Activated CD8-positive, alpha-beta memory T cell treated with anti-CD3 and anti-CD28 coated beads, Interleukin-2, amount 50 U/mL, for 24 hours (primary cell): ENCODE data around the gene SAFB.
"Not testable (repeated sequence)": the region's sequence is repeated elsewhere in the genome, so short reads cannot be mapped to it uniquely, and the experiment has no call there.

Source experiments
- DNase-seq: peaks from one replicate; pipeline ENCODE4 v3.0.0-alpha.2; 2020; ENCODE audit errors: extremely low read depth

Gene SAFB

DNA sequence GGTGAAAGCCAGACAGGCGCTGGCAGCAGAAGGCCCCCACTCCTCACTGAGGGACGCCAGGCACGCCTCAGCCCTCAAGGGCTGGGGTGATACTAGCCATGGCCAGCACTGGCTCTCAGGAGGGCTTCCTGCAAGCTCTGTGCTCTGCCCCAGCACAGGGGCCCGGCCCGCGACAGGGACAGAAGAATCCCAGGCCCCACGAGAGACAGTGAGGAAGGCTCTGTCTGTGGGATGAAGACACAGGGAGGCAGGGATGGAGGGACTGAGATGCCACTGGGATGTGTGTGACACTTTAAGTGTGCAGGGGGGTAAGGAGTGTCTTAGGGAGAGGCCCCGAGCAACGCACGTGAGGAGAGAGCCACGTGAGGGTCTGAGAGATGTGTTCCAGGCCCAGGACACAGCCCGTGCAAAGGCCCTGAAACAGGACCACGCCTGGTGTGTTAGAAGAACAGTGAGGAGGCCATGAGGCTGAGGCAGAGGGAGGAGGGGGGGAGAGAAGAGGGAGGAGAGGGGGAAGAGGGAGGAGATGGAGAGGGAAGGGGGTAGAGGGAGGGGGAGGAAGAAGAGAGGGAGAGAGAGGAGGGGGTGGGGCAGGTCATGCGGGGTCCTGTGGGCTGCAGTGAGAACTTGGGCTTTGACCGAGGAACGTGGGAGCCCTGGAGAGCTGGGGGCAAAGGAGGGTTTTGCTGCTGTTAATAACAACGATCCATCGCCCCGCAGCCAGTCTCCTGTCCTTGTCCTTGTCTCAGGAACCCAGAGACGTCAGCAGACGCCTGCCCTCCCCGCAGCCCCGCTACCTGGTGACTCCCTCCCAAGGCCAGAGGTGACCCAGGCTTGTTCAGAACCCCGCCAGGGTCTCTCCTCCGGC lies 74.4 kb downstream of the SAFB start:
- DNase-seq: no peak

GRCh38 chr19:5697890-5698634 lies 75.2 kb downstream of the SAFB start:
- no peak for DNase-seq

- DNase-seq: no peak
Measured at GRCh38 chr19:5698635-5699422, 75.9 kb downstream of the SAFB start.

DNA sequence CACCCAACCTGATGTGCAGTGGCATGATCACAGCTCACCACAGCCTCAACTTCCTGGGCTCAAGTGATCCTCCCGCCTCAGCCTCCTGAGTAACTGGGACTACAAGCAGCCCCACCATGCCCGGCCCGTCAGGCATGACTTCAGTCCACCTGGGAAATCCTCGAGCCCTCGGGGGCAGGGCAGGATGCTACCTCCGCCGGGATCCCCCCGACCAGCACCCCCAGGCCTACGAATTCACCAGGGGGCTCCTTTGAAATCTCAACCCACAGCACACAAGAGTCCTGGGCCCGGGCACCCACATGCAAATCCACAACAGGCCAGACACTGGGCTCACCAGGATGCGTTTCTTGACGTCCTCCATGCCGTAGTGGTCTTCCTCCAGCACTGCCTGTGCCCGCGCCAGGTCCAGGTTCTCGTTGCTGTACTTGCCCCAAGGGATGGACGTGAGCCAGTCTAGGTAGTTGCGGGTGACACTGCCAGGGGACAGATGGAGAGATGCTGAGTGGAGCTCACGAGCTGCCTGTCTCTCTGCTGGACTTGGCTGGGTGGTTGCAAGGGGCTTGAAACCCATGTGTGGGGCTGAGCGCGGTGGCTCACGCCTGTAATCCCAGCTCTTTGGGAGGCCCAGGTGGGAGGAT lies 77.7 kb downstream of the SAFB start:
- DNase-seq: no peak

DNA sequence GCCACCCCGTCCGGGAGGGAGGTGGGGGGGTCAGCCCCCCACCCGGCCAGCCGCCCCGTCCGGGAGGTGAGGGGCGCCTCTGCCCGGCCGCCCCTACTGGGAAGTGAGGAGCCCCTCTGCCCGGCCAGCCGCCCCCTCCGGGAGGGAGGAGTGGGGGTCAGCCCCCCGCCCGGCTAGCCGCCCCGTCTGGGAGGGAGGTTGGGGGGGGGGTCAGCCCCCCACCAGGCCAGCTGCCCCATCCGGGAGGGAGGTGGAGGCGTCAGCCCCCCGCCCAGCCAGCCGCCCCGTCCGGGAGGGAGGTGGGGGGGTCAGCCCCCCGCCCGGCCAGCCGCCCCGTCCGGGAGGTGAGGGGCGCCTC lies 79.1 kb downstream of the SAFB start:
- not testable (repeated sequence) for DNase-seq

- no peak for DNase-seq
Measured at GRCh38 chr19:5703819-5704818, 81.2 kb downstream of the SAFB start.

- no peak for DNase-seq
Measured at GRCh38 chr19:5705552-5705951, 82.7 kb downstream of the SAFB start.

DNA sequence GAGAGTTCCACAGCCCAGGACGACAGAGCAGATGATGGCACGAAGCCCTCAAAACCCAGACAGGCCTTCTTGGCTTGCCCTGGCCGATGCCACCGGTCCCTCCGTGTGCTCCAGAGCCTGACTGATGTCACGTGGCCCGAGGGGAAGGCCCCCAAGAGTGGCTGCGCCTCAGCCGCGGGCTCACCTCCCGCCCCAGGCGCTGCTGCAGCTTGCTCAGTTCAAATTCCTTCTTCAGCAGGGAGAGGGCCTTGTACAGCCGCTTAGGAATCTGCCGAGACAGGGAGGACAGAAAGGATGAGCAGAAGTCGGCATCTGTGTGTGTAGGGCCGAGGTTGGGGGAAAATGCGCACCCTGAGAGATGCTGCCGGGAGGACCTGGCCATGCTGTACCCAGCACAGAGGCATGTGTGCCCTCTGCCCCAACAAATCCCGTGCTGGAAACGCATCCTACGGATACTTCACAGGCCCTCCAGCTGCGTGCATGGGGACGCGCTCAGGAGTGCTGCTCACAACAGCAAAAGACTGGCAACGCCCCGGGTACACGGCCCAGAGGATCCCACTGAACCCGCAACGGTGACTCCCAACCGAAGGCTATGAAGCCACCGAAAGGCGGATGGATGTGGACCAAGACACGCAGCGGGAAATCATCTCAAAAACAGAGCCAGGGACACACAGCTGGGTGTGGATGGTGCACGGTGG lies 84.1 kb downstream of the SAFB start:
- DNase-seq: no peak

DNA sequence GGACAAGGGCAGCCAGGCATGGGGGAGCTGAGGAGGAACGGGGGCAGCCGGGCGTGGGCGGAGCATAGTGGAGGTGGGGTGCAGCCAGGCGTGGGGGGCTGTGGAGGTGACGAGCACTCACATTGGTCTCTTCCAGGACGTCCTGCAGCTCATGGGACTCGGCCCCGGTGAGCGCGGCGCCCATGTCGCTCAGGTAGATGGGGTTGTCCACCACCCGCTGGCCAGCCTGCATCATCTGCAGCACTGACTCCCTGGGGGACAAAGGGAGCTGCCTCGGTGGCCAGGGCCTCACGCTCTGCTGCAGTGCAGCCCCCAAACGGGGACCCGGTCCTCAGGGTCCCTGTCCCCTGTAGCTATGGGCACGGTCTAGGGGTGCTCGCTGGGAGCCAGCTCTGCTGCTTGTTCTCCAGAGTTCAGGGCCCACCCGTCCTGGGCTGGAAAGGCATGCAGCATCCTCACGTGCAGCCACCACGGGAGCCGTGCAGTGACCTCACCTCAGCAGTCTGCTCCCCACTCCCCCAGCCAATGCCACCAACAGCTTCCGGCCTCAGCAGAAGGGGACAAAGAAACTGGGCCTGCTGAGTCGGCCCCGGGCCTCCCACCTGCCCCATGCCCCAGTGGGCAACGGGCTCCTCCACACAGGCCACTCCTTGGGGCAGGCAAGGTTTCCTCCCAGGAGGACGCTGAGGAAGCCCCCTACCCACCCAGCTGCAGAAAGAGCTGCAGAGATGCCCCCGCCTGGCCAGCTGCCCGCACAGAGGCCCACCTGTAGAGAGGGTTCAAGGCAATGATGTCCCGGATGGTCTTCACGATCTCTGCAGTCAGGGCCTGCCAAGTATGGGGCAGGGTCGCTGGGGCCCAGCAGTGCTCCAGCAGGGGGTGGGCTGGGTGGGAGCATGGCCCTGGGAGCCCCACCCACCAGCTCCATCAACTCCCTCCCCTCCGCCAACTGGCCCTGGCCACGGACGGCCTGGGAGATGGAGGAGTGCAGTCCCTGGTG lies 85.0 kb downstream of the SAFB start:
- DNase-seq: no peak

GRCh38 chr19:5711025-5711424 lies 88.1 kb downstream of the SAFB start:
- no peak for DNase-seq

- no peak for DNase-seq
Measured at GRCh38 chr19:5711713-5712161, 88.9 kb downstream of the SAFB start.

- DNase-seq: no peak
Measured at GRCh38 chr19:5713228-5713627, 90.3 kb downstream of the SAFB start.

DNA sequence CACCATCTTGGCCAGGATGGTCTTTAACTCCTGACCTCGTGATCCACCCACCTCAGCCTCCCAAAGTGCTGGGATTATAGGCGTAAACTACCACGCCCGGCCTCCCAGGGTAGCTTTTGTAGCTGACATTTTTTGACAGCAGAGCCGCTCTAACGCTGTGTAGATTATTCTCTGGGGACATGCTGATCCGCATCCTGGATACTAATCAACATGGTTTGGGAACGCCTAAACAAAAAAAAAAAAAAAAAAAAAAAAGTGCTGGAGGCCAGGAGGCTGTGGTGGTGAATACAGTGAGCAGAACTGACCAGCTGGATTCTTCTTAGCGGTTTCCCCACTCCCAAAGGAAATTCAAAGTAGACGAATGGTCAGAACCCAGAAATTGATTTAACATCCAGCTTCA lies 91.9 kb downstream of the SAFB start:
- no peak for DNase-seq

DNA sequence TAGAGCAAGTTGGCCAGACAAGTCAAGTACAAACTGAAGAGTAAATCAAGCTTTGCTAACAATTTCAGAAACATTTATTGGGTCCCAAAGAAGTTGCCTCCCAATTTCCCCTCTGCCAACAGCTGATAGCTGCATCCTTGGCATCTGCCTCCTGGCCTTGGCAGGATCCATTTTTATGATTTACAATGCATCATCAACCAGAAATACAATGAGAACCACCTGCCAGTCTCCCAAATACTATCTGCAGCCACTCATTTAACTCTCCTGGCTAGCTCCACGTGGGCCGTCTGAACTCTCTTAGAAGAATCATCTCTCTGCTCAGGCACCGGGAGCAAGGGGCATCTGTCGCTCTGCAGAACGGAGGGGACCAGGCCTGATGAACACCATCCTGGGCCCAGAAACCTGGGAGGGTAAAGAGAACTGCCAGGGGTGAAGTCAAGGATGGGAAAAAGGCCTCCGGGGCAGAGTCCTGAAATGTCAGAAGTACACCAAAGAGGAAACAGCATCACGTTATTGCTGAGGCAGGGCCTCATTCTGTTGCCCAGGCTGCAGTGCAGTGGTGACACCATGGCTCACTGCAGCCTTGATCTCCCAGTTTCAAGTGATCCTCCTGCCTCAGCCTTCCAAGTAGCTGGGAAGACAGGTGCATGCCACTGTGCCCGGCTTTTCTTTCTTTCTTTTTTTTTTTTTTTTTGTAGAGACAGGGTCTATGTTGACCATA lies 94.5 kb downstream of the SAFB start:
- DNase-seq: no peak
